NCI-H2171 (cell line): Measurements from ENCODE around the gene FUT2.

Experiments
- DNase-seq: peaks from one replicate; lab custom pipeline; 2025; lab: John Stamatoyannopoulos, UW

FUT2 gene

GRCh38 chr19:48726556-48726955 lies 30.8 kb downstream of the FUT2 start:
- no peak for DNase-seq

GRCh38 chr19:48728911-48729664 lies 33.3 kb downstream of the FUT2 start:
- no peak for DNase-seq

- DNase-seq = no peak
Measured at GRCh38 chr19:48731452-48731851, 35.7 kb downstream of the FUT2 start.

- no peak for DNase-seq
Measured at GRCh38 chr19:48734625-48735024, 38.9 kb downstream of the FUT2 start.

GRCh38 chr19:48735031-48735615 lies 39.4 kb downstream of the FUT2 start:
- peak; percentile 84 for DNase-seq

- DNase-seq = no peak
Measured at GRCh38 chr19:48737360-48737998, 41.7 kb downstream of the FUT2 start.

GRCh38 chr19:48738557-48739403 lies 43.0 kb downstream of the FUT2 start:
- peak; percentile 93 for DNase-seq

GRCh38 chr19:48739404-48740163 lies 43.8 kb downstream of the FUT2 start:
- DNase-seq = peak; percentile 25

- no peak for DNase-seq
Measured at GRCh38 chr19:48740164-48740972, 44.6 kb downstream of the FUT2 start, which contains the start of gene RASIP1. RASIP1 (minus strand) TSS chr19:48740610; CDS start chr19:48740282, 328 bp downstream.

GRCh38 chr19:48741129-48741999 lies 45.6 kb downstream of the FUT2 start:
- no peak for DNase-seq

- no peak for DNase-seq
Measured at GRCh38 chr19:48742096-48742495, 46.3 kb downstream of the FUT2 start.

- DNase-seq = peak; percentile 80
Measured at GRCh38 chr19:48745208-48745995, 49.6 kb downstream of the FUT2 start.

GRCh38 chr19:48746110-48746509 lies 50.3 kb downstream of the FUT2 start:
- DNase-seq = no peak

GRCh38 chr19:48746738-48747575 lies 51.2 kb downstream of the FUT2 start, which contains the start of gene IZUMO1:
IZUMO1 (minus strand) TSS chr19:48746909; CDS start chr19:48745859, 1,050 bp downstream.
- no peak for DNase-seq

GRCh38 chr19:48749571-48750198 lies 53.9 kb downstream of the FUT2 start:
- no peak for DNase-seq

- DNase-seq = no peak
Measured at GRCh38 chr19:48750351-48750750, 54.6 kb downstream of the FUT2 start.
